ENCODE measurements around the gene STK32B.
"Not testable (repeated sequence)": the region's sequence is repeated elsewhere in the genome, so short reads cannot be mapped to it uniquely, and the experiment has no call there.

GRCh38 chr4:5443976-5444802, 392.9 kb downstream of the STK32B start:
- TF ChIP-seq POLR2AphosphoS5 (IDR thresholded peaks at IDR 0.05; ENCODE audit: low read depth, low read length); CTCF (IDR thresholded peaks at IDR 0.05): not testable (repeated sequence)

All from Panc1 (cell line).